Tibial nerve (tissue), 4 donors: ENCODE results near the gene FAM180A.

Experiments
- EP300 ChIP-seq, 2 donors: sonication (generic); formaldehyde crosslinking; IDR thresholded peaks; one replicate each; pipeline ENCODE4 v1.6.1; 2017; ENCODE audit warnings: antibody characterized with exemption in 2 of 2, mild to moderate bottlenecking in 1 of 2
- POLR2A ChIP-seq, 2 donors: fragments of 450-650 bp; IDR thresholded peaks; one replicate each; pipeline ENCODE4 v1.6.1; 2017; ENCODE audit warnings: antibody characterized with exemption in 2 of 2, mild to moderate bottlenecking in 2 of 2, moderate library complexity in 2 of 2
- TF ChIP-seq, protein P1 (sequence below), 5 experiments: fragments of 200-600 bp in 3 of 5; fragments of 450-650 bp in 2 of 5; sonication (generic) in 3 of 5; IDR thresholded peaks; one replicate each; pipeline ENCODE4 v1.5.1; 2016 to 2019; ENCODE audit warnings: antibody characterized with exemption in 5 of 5, mild to moderate bottlenecking in 3 of 5, moderate library complexity in 2 of 5

DNA sequence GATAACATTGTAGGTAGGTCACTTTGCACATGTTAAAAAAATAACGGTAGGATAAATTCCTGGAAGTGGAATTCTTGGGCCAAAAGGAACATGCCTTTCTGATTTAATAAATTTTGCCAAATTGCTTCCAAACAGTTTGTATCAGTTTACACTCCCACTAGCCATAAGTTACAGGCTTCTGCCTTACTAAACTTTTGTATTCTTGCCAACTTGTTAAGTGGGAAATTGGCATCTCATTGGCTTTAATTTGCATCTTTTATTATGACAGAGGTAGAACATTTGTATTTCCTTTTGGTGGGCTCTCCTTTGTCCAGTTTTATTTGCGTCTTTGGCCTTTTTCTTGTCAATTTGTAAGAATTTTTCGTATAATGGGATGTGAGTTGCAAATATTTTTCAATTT is 38.3 kb upstream of the FAM180A start:
- TF ChIP-seq, protein P1, sequence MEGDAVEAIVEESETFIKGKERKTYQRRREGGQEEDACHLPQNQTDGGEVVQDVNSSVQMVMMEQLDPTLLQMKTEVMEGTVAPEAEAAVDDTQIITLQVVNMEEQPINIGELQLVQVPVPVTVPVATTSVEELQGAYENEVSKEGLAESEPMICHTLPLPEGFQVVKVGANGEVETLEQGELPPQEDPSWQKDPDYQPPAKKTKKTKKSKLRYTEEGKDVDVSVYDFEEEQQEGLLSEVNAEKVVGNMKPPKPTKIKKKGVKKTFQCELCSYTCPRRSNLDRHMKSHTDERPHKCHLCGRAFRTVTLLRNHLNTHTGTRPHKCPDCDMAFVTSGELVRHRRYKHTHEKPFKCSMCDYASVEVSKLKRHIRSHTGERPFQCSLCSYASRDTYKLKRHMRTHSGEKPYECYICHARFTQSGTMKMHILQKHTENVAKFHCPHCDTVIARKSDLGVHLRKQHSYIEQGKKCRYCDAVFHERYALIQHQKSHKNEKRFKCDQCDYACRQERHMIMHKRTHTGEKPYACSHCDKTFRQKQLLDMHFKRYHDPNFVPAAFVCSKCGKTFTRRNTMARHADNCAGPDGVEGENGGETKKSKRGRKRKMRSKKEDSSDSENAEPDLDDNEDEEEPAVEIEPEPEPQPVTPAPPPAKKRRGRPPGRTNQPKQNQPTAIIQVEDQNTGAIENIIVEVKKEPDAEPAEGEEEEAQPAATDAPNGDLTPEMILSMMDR (IDR thresholded peaks at IDR 0.05): no peak
- TF ChIP-seq POLR2A (IDR thresholded peaks at IDR 0.05) (no peak), EP300 (IDR thresholded peaks at IDR 0.05) (no peak)
